Neural crest cell (in vitro differentiated cells): ENCODE results near the gene MPRIP. TPM values are rescaled to one million over a fixed set of nuclear protein-coding genes. Genes with fewer than 3 reads are reported as not detected.

Experiments used
- DNase-seq: peaks from one replicate; pipeline ENCODE4 v3.0.0; 2021; ENCODE audit warnings: low read depth, mixed read lengths, low spot score
- H3K27ac Mint-ChIP-seq: one replicate; pipeline ENCODE4 v1.8.0; 2021; ENCODE audit warnings: mild to moderate bottlenecking, mixed read lengths; ENCODE audit not compliant: unreplicated experiment
- H3K27me3 Mint-ChIP-seq: 2 replicates; pipeline ENCODE4 v1.8.0; 2021; ENCODE audit warnings: low read depth, mild to moderate bottlenecking, mixed read lengths
- H3K36me3 Mint-ChIP-seq: 2 replicates; pipeline ENCODE4 v1.8.0; 2021; ENCODE audit warnings: low read depth, mild to moderate bottlenecking, mixed read lengths
- H3K4me1 Mint-ChIP-seq: 2 replicates; pipeline ENCODE4 v1.8.0; 2021; ENCODE audit warnings: mixed read lengths
- H3K4me3 Mint-ChIP-seq: one replicate; pipeline ENCODE4 v1.8.0; 2021; ENCODE audit warnings: mild to moderate bottlenecking, mixed read lengths
- H3K9me3 Mint-ChIP-seq: 2 replicates; pipeline ENCODE4 v1.8.0; 2021; ENCODE audit warnings: mixed read lengths
- total RNA-seq: library from RNA; stranded (reverse); gene quantifications from 2 replicates; pipeline ENCODE4 v1.2.1, GENCODE V29; 2021
- TF ChIP-seq, protein P1 (sequence below): fragments of 200-600 bp; sonication (generic); conservative IDR thresholded peaks from 2 replicates; pipeline ENCODE4 v1.5.0; 2021; ENCODE audit warnings: antibody characterized with exemption, mild to moderate bottlenecking

The MPRIP gene
- total RNA-seq, 1 donor from 2014 or later: 241 TPM

DNA sequence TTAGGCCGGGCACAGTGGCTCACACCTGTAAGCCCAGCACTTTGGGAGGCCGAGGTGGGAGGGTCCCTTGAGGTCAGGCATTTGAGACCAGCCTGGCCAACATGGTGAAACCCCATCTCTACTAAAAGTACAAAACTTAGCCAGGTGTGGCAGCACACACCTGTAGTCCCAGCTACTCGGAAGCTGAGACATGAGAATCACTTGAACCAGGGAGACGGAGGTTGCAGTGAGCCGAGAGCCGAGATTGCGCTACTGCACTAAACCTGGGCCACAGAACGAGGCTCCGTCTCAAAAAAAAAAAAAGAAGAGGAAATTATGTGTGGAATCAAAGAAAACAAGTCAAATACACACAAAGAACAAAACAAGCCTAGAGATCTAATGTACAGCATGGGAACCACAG is 16.1 kb upstream of the MPRIP start:
- DNase-seq: no peak
- TF ChIP-seq, protein P1, sequence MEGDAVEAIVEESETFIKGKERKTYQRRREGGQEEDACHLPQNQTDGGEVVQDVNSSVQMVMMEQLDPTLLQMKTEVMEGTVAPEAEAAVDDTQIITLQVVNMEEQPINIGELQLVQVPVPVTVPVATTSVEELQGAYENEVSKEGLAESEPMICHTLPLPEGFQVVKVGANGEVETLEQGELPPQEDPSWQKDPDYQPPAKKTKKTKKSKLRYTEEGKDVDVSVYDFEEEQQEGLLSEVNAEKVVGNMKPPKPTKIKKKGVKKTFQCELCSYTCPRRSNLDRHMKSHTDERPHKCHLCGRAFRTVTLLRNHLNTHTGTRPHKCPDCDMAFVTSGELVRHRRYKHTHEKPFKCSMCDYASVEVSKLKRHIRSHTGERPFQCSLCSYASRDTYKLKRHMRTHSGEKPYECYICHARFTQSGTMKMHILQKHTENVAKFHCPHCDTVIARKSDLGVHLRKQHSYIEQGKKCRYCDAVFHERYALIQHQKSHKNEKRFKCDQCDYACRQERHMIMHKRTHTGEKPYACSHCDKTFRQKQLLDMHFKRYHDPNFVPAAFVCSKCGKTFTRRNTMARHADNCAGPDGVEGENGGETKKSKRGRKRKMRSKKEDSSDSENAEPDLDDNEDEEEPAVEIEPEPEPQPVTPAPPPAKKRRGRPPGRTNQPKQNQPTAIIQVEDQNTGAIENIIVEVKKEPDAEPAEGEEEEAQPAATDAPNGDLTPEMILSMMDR: no peak
- H3K4me1 Mint-ChIP-seq: peaks cover 36% of the 10 kb centered on the region
- H3K27me3 Mint-ChIP-seq: no peaks in the 10 kb centered on the region
- no peaks in the 10 kb centered on the region for H3K36me3 Mint-ChIP-seq
- H3K4me3 Mint-ChIP-seq: no peak overlapping the region
- H3K9me3 Mint-ChIP-seq: no peaks in the 10 kb centered on the region
- no peak overlapping the region for H3K27ac Mint-ChIP-seq

DNA sequence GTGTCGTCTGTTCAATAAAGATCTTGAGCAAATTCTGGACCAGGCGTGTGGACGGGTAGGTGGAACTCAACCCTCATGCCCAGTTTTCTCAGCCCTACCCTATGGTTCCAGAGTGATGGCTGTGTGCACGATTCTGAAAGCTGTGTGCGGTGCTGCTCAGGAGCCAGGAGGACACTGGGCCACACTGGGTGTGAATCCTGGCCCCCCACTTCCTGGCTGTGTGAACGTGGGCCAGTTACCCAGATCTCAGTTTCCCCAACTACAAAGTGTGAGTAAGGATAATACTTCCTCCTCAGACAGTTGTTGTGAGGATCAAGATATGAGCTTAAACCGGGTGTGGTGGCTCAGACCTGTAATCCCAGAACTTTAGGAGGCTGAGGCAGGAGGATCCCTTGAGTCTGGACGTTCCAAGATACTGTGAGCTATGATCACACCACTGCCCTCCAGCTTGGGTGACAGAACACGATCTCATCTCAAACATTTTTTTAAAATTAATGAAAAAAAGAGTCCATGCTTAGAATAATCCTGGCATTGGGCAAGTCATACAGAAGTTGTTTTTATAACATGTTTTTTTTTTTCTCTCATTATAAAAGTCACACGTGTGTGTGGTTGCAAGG is 14.7 kb upstream of the MPRIP start:
- no peak for DNase-seq
- H3K9me3 Mint-ChIP-seq: no peaks in the 10 kb centered on the region
- peaks cover 37% of the 10 kb centered on the region for H3K4me1 Mint-ChIP-seq
- H3K36me3 Mint-ChIP-seq: no peaks in the 10 kb centered on the region
- H3K4me3 Mint-ChIP-seq: no peak overlapping the region
- H3K27ac Mint-ChIP-seq: no peak overlapping the region
- TF ChIP-seq, protein P1: no peak
- no peaks in the 10 kb centered on the region for H3K27me3 Mint-ChIP-seq

DNA sequence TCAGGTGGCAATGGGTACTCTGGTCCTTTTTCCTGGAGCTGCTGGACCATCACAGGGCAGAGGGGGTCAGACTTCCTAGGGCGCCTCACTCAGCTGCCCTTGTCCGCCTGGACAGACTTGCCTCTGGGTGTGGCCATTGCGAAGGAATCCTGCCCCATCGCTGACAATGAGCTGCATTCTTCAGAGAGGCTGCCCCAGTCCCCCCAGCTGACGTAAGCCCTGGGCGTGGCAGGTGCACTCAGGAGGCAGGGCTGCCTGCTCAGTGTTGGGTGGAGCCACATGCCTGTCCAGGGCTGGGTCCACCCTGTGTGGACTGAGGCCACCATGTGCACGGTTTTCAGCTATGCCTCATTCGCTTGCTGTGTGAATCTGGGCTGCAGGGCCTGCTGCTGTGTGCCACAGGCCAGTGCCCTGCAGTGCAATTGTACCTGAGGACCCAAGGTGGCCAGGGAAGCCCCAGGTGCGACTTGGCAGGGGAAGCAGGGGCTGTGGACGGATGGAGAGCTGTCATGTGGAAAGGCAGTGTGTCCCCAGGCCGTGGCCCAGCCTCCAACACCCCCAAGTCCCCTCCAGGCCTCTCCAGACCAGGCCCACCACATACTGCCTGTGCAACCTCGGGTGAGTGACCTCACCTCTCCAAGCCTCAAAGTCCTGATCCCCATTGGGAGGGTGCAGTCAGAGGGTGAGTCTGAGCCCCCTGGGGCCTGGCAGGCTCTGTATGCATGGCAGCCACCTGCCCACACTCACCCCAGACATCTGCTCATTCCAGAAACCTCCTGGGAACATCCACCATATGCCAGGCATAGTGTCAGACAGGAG is 14.0 kb upstream of the MPRIP start:
- Mint-ChIP-seq H3K27me3 (no peaks in the 10 kb centered on the region), H3K36me3 (no peaks in the 10 kb centered on the region), H3K9me3 (no peaks in the 10 kb centered on the region), H3K4me1 (peaks cover 33% of the 10 kb centered on the region), H3K27ac (no peak overlapping the region), H3K4me3 (no peak overlapping the region)
- TF ChIP-seq, protein P1: no peak
- peak; percentile 48 for DNase-seq

DNA sequence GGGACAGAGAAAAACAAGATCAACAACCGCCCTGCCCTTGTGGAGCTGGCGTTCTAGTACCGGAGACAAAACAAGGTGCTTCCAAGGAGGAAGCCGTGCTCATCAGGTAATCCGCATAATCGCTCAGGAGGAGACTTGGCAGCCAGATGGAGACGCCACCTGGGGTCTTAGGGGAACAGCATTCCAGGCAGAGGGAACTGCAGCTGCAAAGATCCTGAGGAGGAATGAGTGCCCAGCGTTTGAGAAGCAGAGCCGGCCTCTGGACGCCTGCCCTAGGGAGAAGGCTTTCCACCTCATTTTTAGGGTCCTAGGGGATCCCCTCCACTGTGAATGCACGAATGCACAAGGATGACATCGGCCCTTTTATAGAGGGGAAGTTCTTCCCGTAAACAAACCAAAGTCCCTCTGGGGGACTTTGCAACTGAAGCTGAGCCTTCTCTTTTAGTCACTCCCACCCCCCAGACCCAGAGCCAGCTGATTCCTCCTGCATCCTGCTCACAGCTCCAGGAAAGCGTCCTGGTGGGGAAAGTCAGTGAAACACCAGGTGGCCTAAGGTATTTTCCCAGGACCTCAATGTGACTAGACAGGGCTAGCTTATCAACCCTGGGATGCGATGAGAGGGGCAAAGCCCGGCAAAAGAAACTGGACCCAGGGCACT is 13.2 kb upstream of the MPRIP start:
- Mint-ChIP-seq H3K27me3 (no peaks in the 10 kb centered on the region), H3K9me3 (no peaks in the 10 kb centered on the region), H3K36me3 (no peaks in the 10 kb centered on the region), H3K4me1 (peaks cover 33% of the 10 kb centered on the region), H3K4me3 (no peak overlapping the region), H3K27ac (no peak overlapping the region)
- TF ChIP-seq, protein P1: no peak
- DNase-seq: no peak

DNA sequence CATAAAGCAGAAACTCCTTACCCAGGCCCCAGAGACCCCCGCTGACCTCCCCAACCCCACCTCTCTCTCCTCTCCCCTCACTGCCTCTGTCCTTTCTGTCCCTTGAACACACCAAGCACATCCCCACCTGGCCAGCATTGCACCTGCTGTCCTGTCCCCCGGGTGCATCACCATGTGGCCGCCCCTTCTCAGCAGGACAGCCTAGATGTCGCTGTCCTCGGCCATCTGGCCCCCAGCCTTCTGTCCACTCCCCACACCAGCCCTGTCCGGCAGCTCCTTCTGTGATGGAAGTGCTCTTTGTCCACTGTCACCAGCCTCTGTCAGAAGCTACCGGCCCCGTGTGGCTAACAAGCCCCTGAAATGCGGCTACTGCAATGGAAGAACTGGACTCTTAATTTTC is 12.3 kb upstream of the MPRIP start:
- Mint-ChIP-seq H3K36me3 (no peaks in the 10 kb centered on the region), H3K9me3 (no peaks in the 10 kb centered on the region), H3K4me3 (no peak overlapping the region), H3K4me1 (peaks cover 33% of the 10 kb centered on the region), H3K27me3 (no peaks in the 10 kb centered on the region), H3K27ac (peak overlapping the region; percentile 6)
- no peak for DNase-seq
- TF ChIP-seq, protein P1: no peak
